Measurements from ENCODE around the gene RAB34.

GRCh38 chr17:28748852-28749515 is 31.3 kb upstream of the RAB34 start:
- no peak for TF ChIP-seq CTCF (IDR thresholded peaks at IDR 0.05; ENCODE audit: insufficient read depth, low read depth, low read length)
- TF ChIP-seq EZH2 (IDR thresholded peaks at IDR 0.05; ENCODE audit: insufficient read depth, low read length) = no peak
